Adrenal gland (tissue), 12 donors: ENCODE results near the gene ME2. TPM values are rescaled to one million over a fixed set of nuclear protein-coding genes. Genes with fewer than 3 reads are reported as not detected.
"Not testable (repeated sequence)": the region's sequence is repeated elsewhere in the genome, so short reads cannot be mapped to it uniquely, and the experiment has no call there.

Experiments
- DNase-seq, 7 donors: peaks; one replicate each; pipeline ENCODE4 v3.0.0-alpha.2; 2019 to 2020
- H3K27ac ChIP-seq, 5 donors: fragments of 200-600 bp; sonication (generic) in 4 of 5; 1 replicate in 3 of 5; 2 replicates in 2 of 5; pipeline versions ENCODE4 v1.5.1 to v1.8.0; 2016 to 2020; ENCODE audit warnings: mild to moderate bottlenecking in 1 of 5
- H3K27me3 ChIP-seq: fragments of 200-600 bp; 2 replicates; pipeline ENCODE4 v1.8.0; 2021
- H3K36me3 ChIP-seq, 2 donors: fragments of 200-600 bp; replicated peaks in 1 of 2; 1 replicate in 1 of 2; 2 replicates in 1 of 2; pipeline versions ENCODE4 v1.5.1 to v1.8.0; 2018 to 2022
- H3K4me1 ChIP-seq, 2 donors: fragments of 200-600 bp; replicated peaks in 1 of 2; 1 replicate in 1 of 2; 2 replicates in 1 of 2; pipeline versions ENCODE4 v1.5.1 to v1.8.0; 2018 to 2021
- H3K4me3 ChIP-seq, 4 donors: fragments of 200-600 bp; sonication (generic) in 3 of 4; one replicate each; pipeline ENCODE4 v1.5.1; 2016 to 2018
- H3K9me3 ChIP-seq, 3 donors: fragments of 200-600 bp; sonication (generic) in 1 of 3; replicated peaks in 1 of 3; 1 replicate in 2 of 3; 2 replicates in 1 of 3; pipeline versions ENCODE4 v1.5.1 to v1.8.0; 2016 to 2021
- CTCF ChIP-seq, 6 experiments: fragments of 450-650 bp in 4 of 6; fragments of 200-600 bp in 2 of 6; sonication (generic) in 1 of 6; IDR thresholded peaks; 1 replicate in 5 of 6; 2 replicates in 1 of 6; pipeline versions ENCODE4 v1.5.1 to v1.8.0; 2016 to 2021; ENCODE audit warnings: antibody characterized with exemption in 6 of 6, mild to moderate bottlenecking in 2 of 6, moderate library complexity in 1 of 6
- POLR2A ChIP-seq, 2 donors: fragments of 450-650 bp; IDR thresholded peaks; one replicate each; pipeline ENCODE4 v1.6.1; 2017; ENCODE audit warnings: antibody characterized with exemption in 2 of 2, mild to moderate bottlenecking in 2 of 2, moderate library complexity in 1 of 2
- WGBS, 4 donors: extraction: QIAGEN DNeasy Blood & Tissue Kit in 2 of 4; methylation state at CpG; one replicate each; pipeline versions ENCODE4 v1.1.5 to v1.1.7; 2013 to 2017; 5-methylcytosine and 5-hydroxymethylcytosine counted together
- intact Hi-C, 2 donors: fragments of 100-400 bp; cut with DNase I; formaldehyde crosslinking; loops; one replicate each; pipeline versions ENCODE4 v1.14.1 to v1.15.0; 2022 to 2023
- polyA plus RNA-seq, 3 donors: library from polyadenylated mRNA; stranded (reverse); fragments of 200-250 nt in 2 of 3; fragments of 350-450 nt in 1 of 3; fragmentation: Illumina TruSeq in 1 of 3; extraction: RNeasy Lipid Tissue Mini Kit (QIAGEN cat#74804) in 1 of 3; gene quantifications; one replicate each; pipeline ENCODE4 v1.2.3, GENCODE V29; 2013 to 2014
- total RNA-seq, 9 donors: library from RNA; depleted of rRNA in 4 of 9; stranded (reverse); fragments of >200 nt in 4 of 9; fragments of 120-200 nt in 1 of 9; fragmentation: NEBNext Ultra II Directional in 1 of 9; extraction: Animal tissue kit (Norgen Biotek cat#: 25700) in 1 of 9; gene quantifications; one replicate each; pipeline versions ENCODE4 v1.1.0 to v1.2.4, GENCODE V29; 2013 to 2023
- donor health status: healthy with polysubstance abuse.
- donor health status: Bipolar disorder and iron deficiency.
- donor health status: DM: yes; HTN: yes; CAD: no.
- donor health status: DM: no; HTN: no; CAD: no.
- donor health status: DM: no; HTN: no; CAD: no.
- donor health status: DM: yes; HTN: yes; CAD: no.

The ME2 gene
- total and polyA plus RNA-seq, 12 donors: 17.9 to 133 (median 60.4) TPM

- no peak overlapping the region for H3K27ac ChIP-seq
- WGBS, 4 donors: 84 to 95% (median 92%) methylated on average over 1 of the region's 1 CpG
- no peak for DNase-seq
- intact Hi-C loops: no loop called here
- no peaks in the 10 kb centered on the region for H3K4me1 ChIP-seq
- TF ChIP-seq POLR2A (IDR thresholded peaks at IDR 0.05) (no peak), CTCF (IDR thresholded peaks at IDR 0.05) (no peak)
- no peaks in the 10 kb centered on the region for H3K27me3 ChIP-seq
- no peaks in the 10 kb centered on the region for H3K36me3 ChIP-seq
- H3K4me3 ChIP-seq: no peak overlapping the region
- H3K9me3 ChIP-seq: no peaks in the 10 kb centered on the region
Observed at GRCh38 chr18:50937183-50937582, 58.3 kb downstream of the ME2 start.

DNA sequence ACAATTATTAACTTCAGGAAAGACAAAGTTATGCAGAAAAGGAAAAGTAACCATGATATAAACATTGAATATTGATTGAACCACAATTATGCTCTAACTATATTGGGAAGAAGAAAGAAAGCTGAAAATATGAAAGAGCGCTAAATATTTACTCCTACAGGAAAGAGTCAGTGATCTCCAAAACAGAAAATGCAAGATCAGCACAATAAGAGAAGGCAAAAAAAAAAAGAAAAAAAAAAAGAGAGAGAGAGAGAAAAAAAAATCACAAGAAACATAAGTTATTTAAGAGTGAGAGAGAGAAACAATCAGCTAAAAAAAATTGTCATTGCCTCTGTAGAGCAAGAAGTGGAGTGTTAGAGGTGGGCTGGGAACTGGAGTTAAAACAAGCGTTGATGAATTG is 60.0 kb downstream of the ME2 start:
- Histone ChIP-seq H3K4me1 (no peaks in the 10 kb centered on the region), H3K27me3 (no peaks in the 10 kb centered on the region), H3K4me3 (no peak overlapping the region), H3K36me3 (peaks cover 0 to 4% of the 10 kb centered on the region in 2 donors), H3K27ac (no peak overlapping the region), H3K9me3 (no peaks in the 10 kb centered on the region)
- no peak for DNase-seq
- TF ChIP-seq CTCF (IDR thresholded peaks at IDR 0.05) (no peak), POLR2A (IDR thresholded peaks at IDR 0.05) (no peak)
- WGBS, 4 donors: 94 to 100% (median 97%) methylated on average over 2 of the region's 2 CpGs
- intact Hi-C loops: no loop called here

DNA sequence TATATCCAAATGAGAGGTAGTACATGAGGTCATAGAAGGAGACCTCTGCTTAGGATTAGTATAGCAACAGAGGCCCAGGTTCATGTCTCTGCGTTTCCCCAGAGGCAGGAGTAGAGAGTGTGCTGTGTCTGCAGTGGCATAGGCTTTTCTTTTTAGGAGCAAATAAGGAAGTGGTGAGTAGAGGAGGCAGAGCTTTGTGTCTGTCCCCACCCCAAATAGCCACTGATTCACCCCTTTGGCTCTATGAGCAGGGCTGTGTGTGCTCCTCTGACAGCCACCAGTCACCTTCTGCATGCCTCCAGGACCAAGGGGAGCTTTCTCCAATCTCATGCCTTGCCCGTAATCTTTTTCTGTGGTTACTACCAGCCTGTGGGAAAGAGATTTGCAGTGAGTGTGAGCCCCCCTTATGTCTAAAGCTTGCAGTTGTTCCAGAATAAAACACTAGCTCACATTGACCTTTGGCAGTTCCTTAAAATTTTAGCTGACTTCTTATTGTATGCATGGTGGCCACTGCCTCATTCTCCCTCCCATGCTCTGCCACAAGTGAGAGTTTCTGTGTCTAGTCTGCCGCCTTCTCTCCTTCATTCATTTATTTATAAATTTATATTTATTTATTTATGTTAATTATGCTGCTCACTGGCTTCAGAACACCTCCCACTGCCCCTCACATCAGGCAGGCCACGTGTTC is 65.5 kb downstream of the ME2 start:
- peak in 2 of 7 donors; percentile 7 to 30 for DNase-seq
- no peak for TF ChIP-seq CTCF (IDR thresholded peaks at IDR 0.05)
- no peak for TF ChIP-seq POLR2A (IDR thresholded peaks at IDR 0.05)
- H3K27ac ChIP-seq: peak overlapping the region in 2 of 5 donors; percentile 17 to 47
- H3K4me3 ChIP-seq: no peak overlapping the region
- 71 to 86% (median 79%) methylated on average over 4 of the region's 4 CpGs for WGBS, 4 donors
- H3K27me3 ChIP-seq: no peaks in the 10 kb centered on the region
- no peaks in the 10 kb centered on the region for H3K9me3 ChIP-seq
- no peaks in the 10 kb centered on the region for H3K4me1 ChIP-seq
- intact Hi-C loops: no loop called here
- H3K36me3 ChIP-seq: peaks cover 0 to 4% of the 10 kb centered on the region in 2 donors

DNA sequence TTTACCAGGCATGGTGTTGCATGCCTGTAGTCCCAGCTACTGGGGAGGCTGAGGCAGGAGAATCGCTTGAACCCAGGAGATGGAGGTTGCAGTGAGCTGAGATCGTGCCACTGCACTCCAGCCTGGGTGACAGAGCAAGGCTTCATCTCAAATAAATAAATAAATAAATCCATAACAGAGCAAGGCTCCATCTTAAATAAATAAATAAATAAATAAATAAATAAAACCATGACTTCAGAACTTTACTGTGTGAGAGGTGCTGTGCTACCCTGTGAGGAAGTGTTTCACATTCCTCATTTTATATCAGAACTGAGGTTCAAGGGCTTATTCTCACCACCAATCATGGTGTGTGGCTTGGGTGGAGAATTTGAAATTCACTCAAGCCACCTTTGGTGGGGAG is 67.0 kb downstream of the ME2 start:
- intact Hi-C loops, H3K36me3 ChIP-seq, H3K27me3 ChIP-seq, DNase-seq, H3K27ac ChIP-seq, H3K9me3 ChIP-seq, H3K4me1 ChIP-seq, H3K4me3 ChIP-seq: not testable (repeated sequence)
- 93 to 98% (median 97%) methylated on average over 2 of the region's 2 CpGs for WGBS, 4 donors

DNA sequence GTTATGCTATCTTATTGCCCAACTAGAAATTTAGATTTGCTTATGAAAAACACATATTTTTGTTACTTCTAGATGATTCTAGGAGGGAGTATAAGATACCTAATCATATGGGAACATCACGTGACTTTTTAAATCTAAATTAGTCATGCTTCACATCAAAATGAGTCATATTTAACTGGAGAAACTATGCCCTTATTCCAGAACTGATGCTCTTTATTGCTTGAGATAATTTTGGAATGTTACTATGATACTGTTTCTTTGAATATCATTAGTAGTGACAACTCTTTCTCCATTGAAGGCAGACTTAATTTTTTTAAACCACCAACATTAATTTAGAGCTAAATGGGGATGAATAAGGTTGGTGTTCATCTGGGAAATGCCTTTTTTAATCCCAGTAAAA is 69.0 kb downstream of the ME2 start:
- Histone ChIP-seq H3K27me3 (no peaks in the 10 kb centered on the region), H3K27ac (no peak overlapping the region), H3K4me1 (no peaks in the 10 kb centered on the region), H3K4me3 (no peak overlapping the region), H3K36me3 (peaks cover 0 to 4% of the 10 kb centered on the region in 2 donors), H3K9me3 (no peaks in the 10 kb centered on the region)
- no peak for DNase-seq
- TF ChIP-seq POLR2A (IDR thresholded peaks at IDR 0.05) (no peak), CTCF (IDR thresholded peaks at IDR 0.05) (no peak)
- intact Hi-C loops: no loop called here
- 45 to 58% (median 53%) methylated on average over 1 of the region's 1 CpG for WGBS, 4 donors
